HepG2 (cell line): Measurements from ENCODE around the gene GSTA1.

Experiments used
- LBX2 ChIP-seq: sonication (generic); formaldehyde crosslinking; IDR thresholded peaks from 2 replicates; pipeline ENCODE4 v1.5.0; 2020; ENCODE audit warnings: missing genetic modification reagents, mild to moderate bottlenecking, borderline replicate concordance
- MAFK ChIP-seq, 2 experiments: IDR thresholded peaks in 1 of 2; conservative IDR thresholded peaks in 1 of 2; 2 replicates each; pipeline ENCODE4 v1.6.1; 2011; ENCODE audit warnings: improper control_type of control experiment in 2 of 2, low read length in 2 of 2
- NRL ChIP-seq: sonication (generic); formaldehyde crosslinking; IDR thresholded peaks from 2 replicates; pipeline ENCODE4 v1.5.0; 2020; ENCODE audit warnings: missing genetic modification reagents, mild to moderate bottlenecking, moderate library complexity, borderline replicate concordance
- POLR2A ChIP-seq, 2 experiments: IDR thresholded peaks; 2 replicates each; pipeline ENCODE4 v1.6.1; 2011; ENCODE audit warnings: low read depth in 2 of 2, low read length in 2 of 2, mild to moderate bottlenecking in 1 of 2, moderate library complexity in 1 of 2; ENCODE audit not compliant: insufficient read depth in 1 of 2
- PREB ChIP-seq: sonication (generic); formaldehyde crosslinking; IDR thresholded peaks from 2 replicates; pipeline ENCODE4 v1.4.0; 2020; ENCODE audit warnings: missing genetic modification reagents
- ZFX ChIP-seq: sonication (generic); formaldehyde crosslinking; IDR thresholded peaks from 2 replicates; pipeline ENCODE4 v1.4.0; 2020; ENCODE audit warnings: mild to moderate bottlenecking, low read depth, missing genetic modification reagents, moderate library complexity
- ZNF564 ChIP-seq: sonication (generic); formaldehyde crosslinking; IDR thresholded peaks from 2 replicates; pipeline ENCODE4 v1.8.1; 2023; ENCODE audit warnings: mild to moderate bottlenecking, missing genetic modification reagents
- TF ChIP-seq, protein P1 (sequence below): sonication (generic); formaldehyde crosslinking; IDR thresholded peaks from 2 replicates; pipeline ENCODE4 v1.5.0; 2020; ENCODE audit warnings: mild to moderate bottlenecking, missing genetic modification reagents, moderate library complexity
- TF ChIP-seq, protein P2 (sequence below), 2 experiments: IDR thresholded peaks; 2 replicates each; pipeline ENCODE4 v1.6.1; 2011 to 2012; ENCODE audit warnings: low read length in 2 of 2, borderline replicate concordance in 1 of 2, low read depth in 1 of 2, mild to moderate bottlenecking in 1 of 2, moderate library complexity in 1 of 2
- TF ChIP-seq, protein P3 (sequence below), 2 experiments: fragments of 450-650 bp in 1 of 2; sonication (generic) in 1 of 2; formaldehyde crosslinking; IDR thresholded peaks; 2 replicates each; pipeline versions ENCODE4 v1.5.0 to v1.8.0; 2020 to 2022; ENCODE audit warnings: mild to moderate bottlenecking in 1 of 2, missing genetic modification reagents in 1 of 2

GRCh38 chr6:52760105-52760765, 43.4 kb downstream of the GSTA1 start:
- TF ChIP-seq ZNF564 (CRISPR knock-in tag) = no peak
- TF ChIP-seq, protein P1, sequence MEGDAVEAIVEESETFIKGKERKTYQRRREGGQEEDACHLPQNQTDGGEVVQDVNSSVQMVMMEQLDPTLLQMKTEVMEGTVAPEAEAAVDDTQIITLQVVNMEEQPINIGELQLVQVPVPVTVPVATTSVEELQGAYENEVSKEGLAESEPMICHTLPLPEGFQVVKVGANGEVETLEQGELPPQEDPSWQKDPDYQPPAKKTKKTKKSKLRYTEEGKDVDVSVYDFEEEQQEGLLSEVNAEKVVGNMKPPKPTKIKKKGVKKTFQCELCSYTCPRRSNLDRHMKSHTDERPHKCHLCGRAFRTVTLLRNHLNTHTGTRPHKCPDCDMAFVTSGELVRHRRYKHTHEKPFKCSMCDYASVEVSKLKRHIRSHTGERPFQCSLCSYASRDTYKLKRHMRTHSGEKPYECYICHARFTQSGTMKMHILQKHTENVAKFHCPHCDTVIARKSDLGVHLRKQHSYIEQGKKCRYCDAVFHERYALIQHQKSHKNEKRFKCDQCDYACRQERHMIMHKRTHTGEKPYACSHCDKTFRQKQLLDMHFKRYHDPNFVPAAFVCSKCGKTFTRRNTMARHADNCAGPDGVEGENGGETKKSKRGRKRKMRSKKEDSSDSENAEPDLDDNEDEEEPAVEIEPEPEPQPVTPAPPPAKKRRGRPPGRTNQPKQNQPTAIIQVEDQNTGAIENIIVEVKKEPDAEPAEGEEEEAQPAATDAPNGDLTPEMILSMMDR = no peak
- no peak for TF ChIP-seq NRL (CRISPR knock-in tag)
- no peak for TF ChIP-seq PREB (CRISPR knock-in tag)
- TF ChIP-seq, protein P2, sequence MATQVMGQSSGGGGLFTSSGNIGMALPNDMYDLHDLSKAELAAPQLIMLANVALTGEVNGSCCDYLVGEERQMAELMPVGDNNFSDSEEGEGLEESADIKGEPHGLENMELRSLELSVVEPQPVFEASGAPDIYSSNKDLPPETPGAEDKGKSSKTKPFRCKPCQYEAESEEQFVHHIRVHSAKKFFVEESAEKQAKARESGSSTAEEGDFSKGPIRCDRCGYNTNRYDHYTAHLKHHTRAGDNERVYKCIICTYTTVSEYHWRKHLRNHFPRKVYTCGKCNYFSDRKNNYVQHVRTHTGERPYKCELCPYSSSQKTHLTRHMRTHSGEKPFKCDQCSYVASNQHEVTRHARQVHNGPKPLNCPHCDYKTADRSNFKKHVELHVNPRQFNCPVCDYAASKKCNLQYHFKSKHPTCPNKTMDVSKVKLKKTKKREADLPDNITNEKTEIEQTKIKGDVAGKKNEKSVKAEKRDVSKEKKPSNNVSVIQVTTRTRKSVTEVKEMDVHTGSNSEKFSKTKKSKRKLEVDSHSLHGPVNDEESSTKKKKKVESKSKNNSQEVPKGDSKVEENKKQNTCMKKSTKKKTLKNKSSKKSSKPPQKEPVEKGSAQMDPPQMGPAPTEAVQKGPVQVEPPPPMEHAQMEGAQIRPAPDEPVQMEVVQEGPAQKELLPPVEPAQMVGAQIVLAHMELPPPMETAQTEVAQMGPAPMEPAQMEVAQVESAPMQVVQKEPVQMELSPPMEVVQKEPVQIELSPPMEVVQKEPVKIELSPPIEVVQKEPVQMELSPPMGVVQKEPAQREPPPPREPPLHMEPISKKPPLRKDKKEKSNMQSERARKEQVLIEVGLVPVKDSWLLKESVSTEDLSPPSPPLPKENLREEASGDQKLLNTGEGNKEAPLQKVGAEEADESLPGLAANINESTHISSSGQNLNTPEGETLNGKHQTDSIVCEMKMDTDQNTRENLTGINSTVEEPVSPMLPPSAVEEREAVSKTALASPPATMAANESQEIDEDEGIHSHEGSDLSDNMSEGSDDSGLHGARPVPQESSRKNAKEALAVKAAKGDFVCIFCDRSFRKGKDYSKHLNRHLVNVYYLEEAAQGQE (IDR thresholded peaks at IDR 0.05; ENCODE audit: borderline replicate concordance in 1 of 2, low read depth in 1 of 2, low read length in 2 of 2) = no peak
- no peak for TF ChIP-seq MAFK (conservative IDR thresholded peaks at IDR 0.05 in 1 of 2, IDR thresholded peaks at IDR 0.05 in 1 of 2; ENCODE audit: low read length in 2 of 2)
- TF ChIP-seq POLR2A (IDR thresholded peaks at IDR 0.05; ENCODE audit: insufficient read depth in 1 of 2, low read depth in 2 of 2, low read length in 2 of 2) = no peak
- no peak for TF ChIP-seq LBX2 (CRISPR knock-in tag)
- TF ChIP-seq, protein P3, sequence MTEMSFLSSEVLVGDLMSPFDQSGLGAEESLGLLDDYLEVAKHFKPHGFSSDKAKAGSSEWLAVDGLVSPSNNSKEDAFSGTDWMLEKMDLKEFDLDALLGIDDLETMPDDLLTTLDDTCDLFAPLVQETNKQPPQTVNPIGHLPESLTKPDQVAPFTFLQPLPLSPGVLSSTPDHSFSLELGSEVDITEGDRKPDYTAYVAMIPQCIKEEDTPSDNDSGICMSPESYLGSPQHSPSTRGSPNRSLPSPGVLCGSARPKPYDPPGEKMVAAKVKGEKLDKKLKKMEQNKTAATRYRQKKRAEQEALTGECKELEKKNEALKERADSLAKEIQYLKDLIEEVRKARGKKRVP (CRISPR knock-in tag; IDR thresholded peaks at IDR 0.05) = no peak
- TF ChIP-seq ZFX = no peak
